ENCODE results near the gene ARRB2.
A peak's percentile ranks its signal among the peaks of the same experiment; 100 is the strongest.
"Not testable (repeated sequence)": the region's sequence is repeated elsewhere in the genome, so short reads cannot be mapped to it uniquely, and the experiment has no call there.

The ARRB2 gene

DNA sequence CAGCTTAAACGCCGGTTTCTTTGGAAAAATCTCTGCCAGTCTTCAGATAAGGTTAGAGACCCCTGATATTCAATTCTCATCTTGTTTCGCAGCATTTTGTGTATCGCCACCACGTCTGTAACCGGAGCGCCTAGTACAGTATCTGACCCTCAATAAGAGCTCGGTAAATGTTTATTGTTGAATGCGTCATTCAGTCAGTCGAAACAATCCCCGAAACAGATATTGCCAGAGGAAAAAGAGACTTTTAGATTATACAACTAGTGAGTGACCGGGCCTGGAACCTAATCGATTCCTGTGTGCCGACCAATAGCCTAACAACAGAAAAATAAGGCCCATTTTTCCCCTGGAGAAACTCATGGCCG lies 7.1 kb upstream of the ARRB2 start:
- TF ChIP-seq, protein P1, sequence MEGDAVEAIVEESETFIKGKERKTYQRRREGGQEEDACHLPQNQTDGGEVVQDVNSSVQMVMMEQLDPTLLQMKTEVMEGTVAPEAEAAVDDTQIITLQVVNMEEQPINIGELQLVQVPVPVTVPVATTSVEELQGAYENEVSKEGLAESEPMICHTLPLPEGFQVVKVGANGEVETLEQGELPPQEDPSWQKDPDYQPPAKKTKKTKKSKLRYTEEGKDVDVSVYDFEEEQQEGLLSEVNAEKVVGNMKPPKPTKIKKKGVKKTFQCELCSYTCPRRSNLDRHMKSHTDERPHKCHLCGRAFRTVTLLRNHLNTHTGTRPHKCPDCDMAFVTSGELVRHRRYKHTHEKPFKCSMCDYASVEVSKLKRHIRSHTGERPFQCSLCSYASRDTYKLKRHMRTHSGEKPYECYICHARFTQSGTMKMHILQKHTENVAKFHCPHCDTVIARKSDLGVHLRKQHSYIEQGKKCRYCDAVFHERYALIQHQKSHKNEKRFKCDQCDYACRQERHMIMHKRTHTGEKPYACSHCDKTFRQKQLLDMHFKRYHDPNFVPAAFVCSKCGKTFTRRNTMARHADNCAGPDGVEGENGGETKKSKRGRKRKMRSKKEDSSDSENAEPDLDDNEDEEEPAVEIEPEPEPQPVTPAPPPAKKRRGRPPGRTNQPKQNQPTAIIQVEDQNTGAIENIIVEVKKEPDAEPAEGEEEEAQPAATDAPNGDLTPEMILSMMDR (IDR thresholded peaks at IDR 0.05; ENCODE audit: extremely low read depth, missing control alignments): no peak
- DNase-seq (ENCODE audit: low spot score): no peak

DNA sequence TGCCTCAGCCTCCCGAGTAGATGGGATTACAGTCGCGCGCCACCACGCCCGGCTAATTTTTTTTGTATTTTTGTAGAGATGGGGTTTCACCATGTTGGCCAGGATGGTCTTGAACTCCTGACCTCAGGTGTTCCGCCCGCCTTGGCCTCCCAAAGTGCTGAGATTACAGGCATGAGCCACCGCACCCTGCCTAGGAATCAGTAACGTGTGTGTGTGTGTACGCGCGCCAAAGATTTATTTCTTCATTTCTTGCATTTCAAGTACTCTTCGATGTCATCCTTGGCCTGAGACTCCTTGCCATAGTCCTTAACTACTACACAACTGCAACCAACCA lies 5.9 kb upstream of the ARRB2 start:
- not testable (repeated sequence) for DNase-seq (ENCODE audit: low spot score)

DNA sequence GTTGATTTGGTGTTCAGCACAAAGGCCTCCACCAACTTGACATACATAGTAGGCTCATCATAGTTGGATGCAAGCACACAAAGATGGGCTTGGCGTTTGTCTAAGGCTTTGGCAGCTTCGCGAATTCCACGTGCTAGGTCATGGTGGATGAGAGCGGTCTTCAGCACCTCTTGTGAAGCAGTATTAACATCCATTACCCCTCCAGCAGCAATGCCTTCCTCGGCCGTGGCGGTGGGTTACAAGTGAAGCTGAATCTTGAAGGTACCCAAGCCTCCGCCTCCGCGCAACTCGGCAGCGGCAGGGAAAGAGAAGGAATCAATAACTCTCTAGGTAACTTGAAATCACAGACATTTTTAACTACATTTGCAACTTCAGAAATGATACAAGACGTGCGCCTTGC lies 5.4 kb upstream of the ARRB2 start:
- TF ChIP-seq, protein P1 (IDR thresholded peaks at IDR 0.05; ENCODE audit: extremely low read depth, missing control alignments): no peak
- no peak for DNase-seq (ENCODE audit: low spot score)

DNA sequence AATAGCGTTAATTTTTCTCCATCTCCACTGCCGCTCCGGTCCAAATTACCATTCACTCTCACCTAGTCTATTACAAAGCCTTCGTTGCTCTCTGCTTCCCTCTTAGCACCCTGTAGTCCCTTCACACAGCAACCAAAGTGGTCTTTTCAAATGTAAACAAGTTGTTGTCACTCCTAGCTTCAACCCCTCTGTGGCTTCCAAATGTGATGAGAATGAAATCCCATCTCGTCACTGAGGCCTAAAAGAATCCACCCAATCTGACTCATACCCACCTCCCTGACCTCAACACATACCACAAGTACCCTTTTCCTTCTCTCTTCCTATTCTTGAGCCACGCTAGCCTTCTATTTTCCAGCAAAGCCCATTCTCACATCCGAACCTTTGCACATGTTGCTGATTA lies 4.3 kb upstream of the ARRB2 start:
- DNase-seq (ENCODE audit: low spot score): no peak
- TF ChIP-seq, protein P1 (IDR thresholded peaks at IDR 0.05; ENCODE audit: extremely low read depth, missing control alignments): no peak

DNA sequence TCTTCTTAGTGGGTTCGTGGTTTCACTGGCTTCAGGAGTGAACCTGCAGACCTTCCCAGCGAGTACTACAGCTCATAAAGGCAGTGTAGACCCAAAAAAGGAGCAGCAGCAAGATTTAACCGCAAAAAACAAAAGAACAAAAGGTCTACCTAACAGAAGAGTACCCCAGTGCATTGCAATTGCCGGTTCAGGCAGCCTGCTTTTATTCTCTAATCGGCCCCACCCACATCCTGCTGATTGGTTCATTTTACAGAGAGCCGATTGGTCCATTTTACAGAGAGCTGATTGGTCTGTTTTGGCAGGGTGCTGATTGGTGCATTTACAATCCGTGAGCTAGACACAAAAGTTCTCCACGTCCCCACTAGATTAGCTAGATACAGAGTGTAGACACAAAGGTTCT lies 2.0 kb upstream of the ARRB2 start:
- DNase-seq (ENCODE audit: low spot score): no peak
- TF ChIP-seq, protein P1 (IDR thresholded peaks at IDR 0.05; ENCODE audit: extremely low read depth, missing control alignments): no peak

DNA sequence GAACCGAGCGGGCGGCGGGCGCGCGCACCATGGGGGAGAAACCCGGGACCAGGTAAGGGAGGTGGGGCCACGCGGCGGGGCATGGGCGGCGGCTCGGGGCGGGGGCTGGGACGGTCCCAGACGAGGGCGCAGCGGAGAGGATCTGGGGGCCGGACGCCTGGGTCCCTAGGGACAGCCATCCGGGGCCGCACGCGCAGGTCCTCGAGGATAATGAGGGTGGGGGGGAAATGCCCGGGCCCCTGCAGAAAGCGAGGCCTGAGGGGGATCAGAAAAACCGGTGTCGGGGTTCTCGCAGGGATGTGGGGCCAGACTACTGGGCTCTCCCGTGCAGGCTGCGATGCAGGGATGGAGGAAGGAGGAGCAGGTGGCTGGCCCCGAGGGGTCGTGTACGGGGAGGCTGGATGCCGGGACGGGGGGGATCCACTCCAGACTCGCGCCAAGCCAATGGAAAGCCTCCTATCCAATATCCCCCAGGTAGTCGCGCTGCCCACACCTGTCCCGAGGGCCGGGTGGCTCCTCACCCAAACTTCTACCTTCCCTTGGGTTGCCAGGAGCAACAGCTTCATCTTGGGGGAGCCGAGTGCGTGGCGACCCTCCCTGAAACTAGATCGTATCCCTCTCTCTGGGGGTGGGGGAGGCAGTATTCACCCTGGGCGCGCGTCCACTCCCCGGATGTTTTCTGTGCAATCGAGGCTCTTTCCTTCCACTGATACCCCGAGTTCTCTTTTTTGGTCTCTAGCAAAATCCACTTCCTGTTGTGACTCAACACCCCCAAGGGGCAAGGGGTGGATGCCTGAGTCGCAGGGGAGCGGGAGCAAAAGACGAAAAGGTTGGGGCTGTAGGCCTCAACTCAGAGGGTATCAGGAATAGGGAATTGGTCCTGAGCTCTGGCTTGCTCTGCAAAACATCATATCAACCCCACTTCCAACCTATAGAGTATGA lies 532 bp downstream of the ARRB2 start:
- DNase-seq (ENCODE audit: low spot score): peak; percentile 44

DNA sequence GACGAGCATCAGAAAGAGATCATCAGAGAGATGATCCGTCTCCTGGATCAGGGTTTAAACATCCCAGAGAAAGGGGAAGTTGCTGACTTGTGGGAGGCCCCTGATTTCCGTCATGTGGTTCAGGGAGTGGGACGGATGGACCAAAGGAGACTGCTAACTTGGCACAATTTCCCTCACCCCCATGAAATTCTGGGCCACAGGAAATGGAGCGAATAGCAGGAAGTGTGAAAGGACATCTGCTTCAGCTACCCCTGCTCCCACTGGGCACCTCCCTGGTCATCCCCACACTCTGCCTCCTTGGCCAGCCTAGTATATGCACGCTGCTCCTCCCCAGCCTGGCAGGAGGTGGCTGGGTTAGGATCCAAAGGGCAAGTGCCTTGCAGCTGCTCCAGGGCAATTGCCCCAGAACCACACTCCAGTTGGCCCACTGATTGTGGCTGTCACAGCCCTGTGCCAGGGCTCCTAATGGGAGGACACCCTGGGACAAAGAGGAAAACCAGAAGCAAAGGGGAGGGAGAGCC lies 1.3 kb downstream of the ARRB2 start:
- TF ChIP-seq, protein P1 (IDR thresholded peaks at IDR 0.05; ENCODE audit: extremely low read depth, missing control alignments): no peak

More for the DNA sequence above, 532 bp downstream of the ARRB2 start:
- TF ChIP-seq, protein P1 (IDR thresholded peaks at IDR 0.05; ENCODE audit: extremely low read depth, missing control alignments): no peak

DNA sequence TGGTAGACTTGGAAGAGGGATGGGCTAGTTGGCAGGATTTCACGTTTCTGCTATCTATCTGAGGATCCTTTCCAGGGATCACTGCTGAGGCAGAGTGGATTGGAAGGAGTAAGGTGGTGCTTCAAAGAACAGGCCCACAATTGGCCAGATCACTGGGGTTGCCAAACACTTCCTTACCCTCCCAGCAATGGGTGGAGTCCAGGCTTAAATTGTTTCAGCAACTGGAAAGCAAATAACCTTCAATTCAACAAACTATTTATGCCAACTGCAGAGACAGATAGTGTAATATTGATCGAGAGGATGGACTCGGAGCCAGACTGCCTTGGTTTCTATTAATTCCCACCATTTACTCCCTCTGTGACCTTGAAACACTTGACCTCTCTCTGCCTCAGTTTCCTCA lies 2.1 kb downstream of the ARRB2 start:
- DNase-seq (ENCODE audit: low spot score): no peak
- TF ChIP-seq, protein P1 (IDR thresholded peaks at IDR 0.05; ENCODE audit: extremely low read depth, missing control alignments): no peak

More for the DNA sequence above, 1.3 kb downstream of the ARRB2 start:
- DNase-seq (ENCODE audit: low spot score): no peak

DNA sequence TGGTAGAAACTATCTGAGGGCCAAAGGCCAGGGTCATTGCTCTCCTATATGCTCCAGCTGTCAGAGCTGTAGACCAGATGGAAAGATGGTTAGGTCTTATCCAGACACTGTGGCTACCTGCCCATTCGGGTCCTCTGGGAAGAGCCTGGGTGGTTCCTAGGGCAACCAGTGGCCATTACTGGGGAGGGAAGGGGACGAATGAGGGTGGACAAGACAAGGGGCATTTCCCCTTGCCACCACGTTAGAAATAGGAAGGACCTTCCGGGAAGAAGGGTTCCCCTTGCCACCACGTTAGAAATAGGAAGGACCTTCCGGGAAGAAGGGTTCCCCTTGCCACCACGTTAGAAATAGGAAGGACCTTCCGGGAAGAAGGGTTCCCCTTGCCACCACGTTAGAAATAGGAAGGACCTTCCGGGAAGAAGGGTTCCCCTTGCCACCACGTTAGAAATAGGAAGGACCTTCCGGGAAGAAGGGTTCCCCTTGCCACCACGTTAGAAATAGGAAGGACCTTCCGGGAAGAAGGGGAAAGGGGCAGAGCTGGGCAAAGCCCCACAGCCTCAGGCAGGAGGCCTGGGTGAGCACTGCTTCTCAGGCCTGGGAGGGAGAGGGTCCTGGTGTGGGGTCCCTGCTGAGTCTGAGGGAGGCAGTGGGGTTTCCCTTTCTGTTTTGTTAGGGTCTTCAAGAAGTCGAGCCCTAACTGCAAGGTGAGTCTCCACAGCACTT lies 4.1 kb downstream of the ARRB2 start:
- not testable (repeated sequence) for DNase-seq (ENCODE audit: low spot score)

Data from GM20000 (cell line).